Endothelial cell of hepatic sinusoid (primary cell): ENCODE data around the gene NDOR1.
"Not testable (repeated sequence)": the region's sequence is repeated elsewhere in the genome, so short reads cannot be mapped to it uniquely, and the experiment has no call there.

ENCODE experiments used
- in situ Hi-C: cut with HindIII; loops from 2 replicates; pipeline ENCODE4 v1.10.0; 2017; ENCODE audit warnings: low sequenced_read_pairs

The NDOR1 gene

GRCh38 chr9:137228506-137228967, 23.0 kb downstream of the NDOR1 start:
- in situ Hi-C loops: no loop called here

- in situ Hi-C loops: no loop called here
These were observed 23.7 kb downstream of the NDOR1 start for GRCh38 chr9:137228968-137229896.

- in situ Hi-C loops: no loop called here
These were observed 24.6 kb downstream of the NDOR1 start for GRCh38 chr9:137229903-137230704.

DNA sequence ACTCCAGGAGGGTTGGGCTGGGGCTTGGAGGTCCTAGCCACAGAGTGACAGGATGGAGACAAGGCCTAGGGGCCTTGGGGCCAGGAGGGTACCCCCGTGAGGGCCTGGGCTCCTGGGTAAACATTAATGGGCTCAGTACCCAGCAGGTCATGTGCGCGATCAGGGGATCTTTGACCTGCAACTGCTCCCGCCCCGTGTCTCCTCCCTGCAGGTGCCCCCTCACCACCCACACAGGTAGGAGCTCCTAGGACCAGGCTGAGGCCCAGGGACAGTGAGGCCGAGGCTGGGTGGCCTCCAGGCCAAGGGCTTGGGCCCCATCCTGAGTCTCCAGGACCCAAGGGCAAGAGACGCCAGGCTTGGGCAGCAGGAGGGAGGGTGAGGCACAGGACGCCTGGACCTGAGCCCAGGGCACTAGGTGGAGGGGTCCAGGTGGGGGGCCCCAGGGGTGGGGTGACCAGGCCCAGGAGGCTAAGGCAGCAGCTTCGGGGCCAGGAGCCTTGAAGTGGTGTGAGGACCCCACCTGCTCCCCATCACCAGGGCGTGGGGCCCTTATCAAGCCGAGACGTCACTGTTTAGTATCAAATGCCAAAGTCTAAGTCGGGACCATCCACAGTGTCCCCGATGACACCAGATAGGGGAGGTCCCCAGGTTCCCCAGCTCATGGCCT, 25.3 kb downstream of the NDOR1 start, which contains the start of gene SLC34A3:
Gene SLC34A3, plus strand, starts transcription at position 197 of the 667 bp plus-strand sequence. CDS start 802 bp downstream, outside the sequence.
- in situ Hi-C loops: no loop called here

DNA sequence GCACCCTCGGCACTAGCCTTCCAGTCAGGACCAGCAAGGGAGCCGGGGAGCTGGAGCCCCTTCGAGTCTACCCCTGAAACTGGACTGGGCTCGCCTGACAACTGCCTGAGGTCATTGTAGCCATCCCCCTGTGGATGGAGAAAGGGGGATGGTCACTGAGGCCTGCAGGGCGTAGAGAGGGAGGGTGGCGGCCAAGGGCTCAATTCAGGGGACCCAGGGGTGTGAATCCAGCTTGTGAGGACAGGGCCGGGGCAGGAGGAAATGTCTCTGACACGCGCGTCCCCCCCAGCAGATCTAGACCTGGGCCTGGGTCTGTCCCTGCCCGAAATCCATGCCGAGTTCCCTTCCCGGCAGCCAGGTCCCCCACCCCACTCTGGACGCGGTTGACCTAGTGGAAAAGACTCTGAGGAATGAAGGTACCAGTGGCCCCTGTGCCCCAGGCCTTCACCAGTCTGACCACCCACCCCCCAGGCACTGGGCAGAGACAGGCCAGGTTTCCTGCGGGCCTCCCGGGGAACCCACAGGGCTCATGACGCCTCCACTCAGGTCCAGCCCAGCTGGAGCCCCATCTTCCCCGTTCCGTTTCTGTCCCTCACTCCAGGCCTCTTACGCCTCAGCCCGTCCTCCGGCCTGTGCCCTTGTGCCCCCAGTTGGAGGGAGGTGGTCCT, 26.0 kb downstream of the NDOR1 start:
- in situ Hi-C loops: no loop called here

GRCh38 chr9:137232101-137232500, 26.6 kb downstream of the NDOR1 start:
- in situ Hi-C loops: no loop called here

DNA sequence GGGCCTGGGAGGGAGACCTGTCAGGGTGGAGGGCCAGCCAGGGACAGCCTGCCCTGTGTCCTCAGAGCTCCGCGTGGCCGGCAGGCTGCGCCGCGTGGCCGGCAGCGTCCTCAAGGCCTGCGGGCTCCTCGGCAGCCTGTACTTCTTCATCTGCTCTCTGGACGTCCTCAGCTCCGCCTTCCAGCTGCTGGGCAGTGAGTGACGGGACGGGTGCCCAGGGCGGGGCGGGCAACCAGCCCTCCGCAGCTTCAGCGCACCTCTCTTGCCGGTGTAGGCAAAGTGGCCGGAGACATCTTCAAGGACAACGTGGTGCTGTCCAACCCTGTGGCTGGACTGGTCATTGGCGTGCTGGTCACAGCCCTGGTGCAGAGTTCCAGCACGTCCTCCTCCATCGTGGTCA, 27.0 kb downstream of the NDOR1 start:
- in situ Hi-C loops: no loop called here

DNA sequence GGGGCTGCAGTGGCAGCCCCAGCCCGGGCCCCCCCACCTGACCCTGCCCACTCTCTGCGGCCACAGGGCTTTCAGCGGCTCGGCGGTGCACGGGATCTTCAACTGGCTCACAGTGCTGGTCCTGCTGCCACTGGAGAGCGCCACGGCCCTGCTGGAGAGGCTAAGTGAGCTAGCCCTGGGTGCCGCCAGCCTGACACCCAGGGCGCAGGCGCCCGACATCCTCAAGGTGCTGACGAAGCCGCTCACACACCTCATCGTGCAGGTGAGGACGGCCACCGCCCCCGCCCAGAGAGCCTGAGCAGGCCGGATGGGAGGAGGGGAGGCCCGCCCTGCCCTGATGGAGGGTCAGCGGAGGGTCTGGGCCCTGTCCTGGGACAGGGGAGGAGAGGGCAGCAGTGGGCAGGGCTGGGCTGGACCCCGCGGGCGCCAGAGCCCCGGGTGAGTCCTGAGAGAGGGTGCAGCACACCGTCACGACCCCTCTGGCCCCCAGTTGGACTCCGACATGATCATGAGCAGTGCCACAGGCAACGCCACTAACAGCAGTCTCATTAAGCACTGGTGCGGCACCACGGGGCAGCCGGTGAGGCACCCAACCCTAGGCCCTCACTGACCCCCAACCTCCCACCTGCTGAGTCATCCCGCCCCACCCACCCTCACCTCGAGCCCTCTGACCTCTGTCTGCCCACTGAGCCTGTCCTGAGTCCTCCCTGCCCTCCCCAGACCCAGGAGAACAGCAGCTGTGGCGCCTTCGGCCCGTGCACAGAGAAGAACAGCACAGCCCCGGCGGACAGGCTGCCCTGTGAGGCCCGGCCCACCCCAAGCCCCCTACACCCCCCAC, 27.9 kb downstream of the NDOR1 start:
- in situ Hi-C loops: no loop called here

DNA sequence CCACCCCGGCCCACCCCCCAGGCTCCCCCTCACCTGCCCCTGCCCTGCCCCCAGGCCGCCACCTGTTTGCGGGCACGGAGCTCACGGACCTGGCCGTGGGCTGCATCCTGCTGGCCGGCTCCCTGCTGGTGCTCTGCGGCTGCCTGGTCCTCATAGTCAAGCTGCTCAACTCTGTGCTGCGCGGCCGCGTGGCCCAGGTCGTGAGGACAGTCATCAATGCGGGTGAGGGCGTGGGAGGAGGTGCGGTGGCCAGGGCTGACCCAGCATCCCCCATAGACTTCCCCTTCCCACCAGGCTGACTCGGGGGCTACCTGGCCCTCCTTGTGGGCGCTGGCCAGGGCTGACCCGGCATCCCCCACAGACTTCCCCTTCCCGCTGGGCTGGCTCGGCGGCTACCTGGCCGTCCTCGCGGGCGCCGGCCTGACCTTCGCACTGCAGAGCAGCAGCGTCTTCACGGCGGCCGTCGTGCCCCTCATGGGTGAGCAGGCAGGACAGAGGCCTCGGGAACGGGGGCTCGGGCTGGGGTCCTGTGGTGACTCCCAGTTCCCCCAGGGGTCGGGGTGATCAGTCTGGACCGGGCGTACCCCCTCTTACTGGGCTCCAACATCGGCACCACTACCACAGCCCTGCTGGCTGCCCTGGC, 28.7 kb downstream of the NDOR1 start:
- in situ Hi-C loops: no loop called here

- in situ Hi-C loops: no loop called here
These were observed 29.4 kb downstream of the NDOR1 start for GRCh38 chr9:137234758-137235423.

DNA sequence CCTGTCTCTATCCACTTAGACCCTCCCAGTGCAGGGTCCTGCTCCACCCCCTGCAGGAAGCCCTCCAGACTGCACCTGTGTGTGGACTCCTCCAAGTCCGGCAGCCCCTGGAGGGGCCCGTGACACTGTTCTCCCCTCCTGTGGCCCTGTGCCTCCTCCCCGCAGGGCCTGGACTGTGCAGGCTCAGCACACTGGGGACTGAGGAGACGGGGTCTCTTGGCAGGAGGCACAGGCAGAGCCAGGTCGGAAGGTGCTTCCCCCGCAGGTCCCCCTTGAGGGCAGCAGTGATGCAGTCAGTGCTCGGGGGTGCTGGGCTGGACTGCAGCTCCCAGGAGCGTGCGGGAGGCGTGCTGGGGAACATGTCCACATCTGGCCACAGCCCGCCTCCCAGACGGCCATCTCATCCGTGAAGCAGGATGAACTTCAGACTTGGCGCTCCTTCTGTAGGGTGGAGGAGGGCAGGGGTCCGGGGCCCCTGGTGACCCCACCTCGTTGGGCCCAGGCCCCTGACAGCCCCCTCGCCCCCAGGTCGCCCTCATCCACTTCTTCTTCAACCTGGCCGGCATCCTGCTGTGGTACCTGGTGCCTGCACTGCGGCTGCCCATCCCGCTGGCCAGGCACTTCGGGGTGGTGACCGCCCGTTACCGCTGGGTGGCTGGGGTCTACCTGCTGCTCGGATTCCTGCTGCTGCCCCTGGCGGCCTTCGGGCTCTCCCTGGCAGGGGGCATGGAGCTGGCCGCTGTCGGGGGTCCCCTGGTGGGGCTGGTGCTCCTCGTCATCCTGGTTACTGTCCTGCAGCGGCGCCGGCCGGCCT, 30.1 kb downstream of the NDOR1 start:
- in situ Hi-C loops: no loop called here

DNA sequence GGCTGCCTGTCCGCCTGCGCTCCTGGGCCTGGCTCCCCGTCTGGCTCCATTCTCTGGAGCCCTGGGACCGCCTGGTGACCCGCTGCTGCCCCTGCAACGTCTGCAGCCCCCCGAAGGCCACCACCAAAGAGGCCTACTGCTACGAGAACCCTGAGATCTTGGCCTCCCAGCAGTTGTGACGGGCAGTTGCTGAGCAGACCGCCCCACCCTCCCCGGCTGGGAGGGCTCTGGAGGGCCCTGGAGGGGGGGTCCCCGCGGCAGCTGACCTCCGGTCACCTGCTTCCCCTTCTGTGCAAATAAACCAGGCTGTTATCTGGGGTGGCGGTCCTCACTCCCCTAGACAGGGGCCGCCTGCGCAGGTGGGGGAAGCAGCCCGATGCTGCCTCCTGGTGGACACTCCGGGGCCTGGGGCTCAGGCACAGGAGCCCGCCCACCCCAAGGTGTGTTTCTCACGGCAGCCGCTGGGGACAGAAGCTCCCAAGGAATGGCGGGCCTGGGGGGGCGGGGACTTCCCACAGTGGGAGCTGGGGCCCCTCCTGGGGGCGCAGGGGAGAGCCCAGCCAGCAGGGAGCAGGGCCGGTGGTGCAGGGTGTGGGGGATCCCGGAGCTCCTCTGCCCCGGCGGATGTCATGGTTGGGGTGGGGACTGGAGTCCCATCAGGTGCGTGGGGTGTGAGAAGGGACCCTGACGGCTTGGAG, 30.9 kb downstream of the NDOR1 start:
- in situ Hi-C loops: no loop called here

DNA sequence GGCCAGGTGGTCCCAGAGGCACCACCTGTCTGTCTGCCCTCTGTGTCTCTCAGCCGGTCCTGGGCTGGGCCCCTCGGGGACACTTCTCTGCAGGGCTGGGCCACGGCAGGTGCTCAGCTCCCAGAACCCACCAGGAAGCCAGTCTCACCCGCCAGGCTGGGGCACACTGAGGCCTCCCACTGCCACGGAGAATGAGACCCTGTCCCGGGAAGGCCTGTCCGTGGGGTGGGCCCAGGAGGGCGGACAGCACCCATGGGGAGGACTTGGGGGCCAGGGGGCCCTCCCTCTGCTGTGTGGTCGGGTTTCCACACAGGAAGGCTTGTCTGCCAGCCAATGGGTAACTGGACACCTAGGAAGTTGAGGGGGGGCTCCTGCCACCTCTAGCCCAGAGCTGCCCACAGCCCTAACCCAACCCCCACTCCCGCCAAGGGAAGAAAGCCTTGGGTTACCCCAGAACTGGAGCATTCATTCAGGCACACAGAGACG, 31.5 kb downstream of the NDOR1 start:
- in situ Hi-C loops: no loop called here

- in situ Hi-C loops: no loop called here
These were observed 32.5 kb downstream of the NDOR1 start for GRCh38 chr9:137237759-137238726.

GRCh38 chr9:137239541-137240200, 34.2 kb downstream of the NDOR1 start:
- in situ Hi-C loops: not testable (repeated sequence)
